H1 (cell line): ENCODE data around the gene APH1B. TPM values are rescaled to one million over a fixed set of nuclear protein-coding genes. Genes with fewer than 3 reads are reported as not detected.

Experiments used
- CTCF ChIA-PET: fragments of 300-600 bp; sonication (Branson Sonifier 250); formaldehyde crosslinking; loops from one replicate; lab custom pipeline; 2021; ENCODE audit not compliant: partially characterized antibody; lab: Charles Lee
- POLR2A ChIA-PET: fragments of 300-600 bp; sonication (Branson Sonifier 250); formaldehyde crosslinking; loops from one replicate; lab custom pipeline; 2021; ENCODE audit warnings: inconsistent platforms; ENCODE audit not compliant: partially characterized antibody; lab: Charles Lee
- DNase-seq, 2 experiments: peaks; one replicate each; pipeline versions ENCODE4 v3.0.0 to v3.0.0-alpha.2; 2010 to 2022; ENCODE audit warnings: low spot score in 2 of 2, low read depth in 1 of 2, mixed read lengths in 1 of 2
- FAIRE-seq: peaks from 2 replicates; lab custom pipeline; 2011; peaks lifted over from hg19 to GRCh38; lab: Jason Lieb, UNC
- H2AFZ ChIP-seq: 2 replicates; pipeline ENCODE4 v1.8.1; 2012; ENCODE audit warnings: low read length, inconsistent platforms
- H2AK5ac ChIP-seq: 2 replicates; pipeline ENCODE4 v1.6.1; 2013; ENCODE audit warnings: low read depth, low read length
- H2BK120ac ChIP-seq: replicated peaks from 2 replicates; pipeline ENCODE3; 2013; ENCODE audit warnings: low read depth, low read length, inconsistent platforms
- H2BK12ac ChIP-seq: 2 replicates; pipeline ENCODE4 v1.6.1; 2013; ENCODE audit warnings: low read depth, low read length
- H2BK15ac ChIP-seq: 2 replicates; pipeline ENCODE4 v1.6.1; 2013; ENCODE audit warnings: low read length
- H2BK20ac ChIP-seq: 2 replicates; pipeline ENCODE4 v1.6.1; 2013; ENCODE audit warnings: low read length
- H2BK5ac ChIP-seq: 2 replicates; pipeline ENCODE4 v1.6.1; 2013; ENCODE audit warnings: low read depth, low read length
- H3K14ac ChIP-seq: 2 replicates; pipeline ENCODE4 v1.6.1; 2013; ENCODE audit warnings: inconsistent platforms; ENCODE audit not compliant: insufficient read length
- H3K18ac ChIP-seq: 2 replicates; pipeline ENCODE4 v1.6.1; 2013; ENCODE audit warnings: low read length; ENCODE audit errors: extremely low read depth
- H3K23ac ChIP-seq: 2 replicates; pipeline ENCODE4 v1.6.1; 2013; ENCODE audit warnings: inconsistent platforms; ENCODE audit not compliant: insufficient read length
- H3K23me2 ChIP-seq: 2 replicates; pipeline ENCODE4 v1.6.1; 2013; ENCODE audit warnings: low read depth, low read length
- H3K27ac ChIP-seq: 2 replicates; pipeline ENCODE4 v1.6.1; 2011; ENCODE audit warnings: low read depth, low read length, inconsistent platforms
- H3K27me3 ChIP-seq, 4 experiments: replicated peaks in 1 of 4; 1 replicate in 1 of 4; 2 replicates in 3 of 4; pipeline versions ENCODE4 v1.6.1 to v1.8.1; 2011 to 2013; ENCODE audit warnings: low read length in 3 of 4, mild to moderate bottlenecking in 3 of 4, inconsistent platforms in 2 of 4, mixed read lengths in 2 of 4, moderate library complexity in 1 of 4; ENCODE audit not compliant: control insufficient read depth in 3 of 4, insufficient read depth in 3 of 4; ENCODE audit errors: extremely low read depth in 1 of 4
- H3K36me3 ChIP-seq, 4 experiments: 2 replicates each; pipeline versions ENCODE4 v1.6.1 to v1.8.1; 2011 to 2013; ENCODE audit warnings: mild to moderate bottlenecking in 4 of 4, low read length in 3 of 4, moderate library complexity in 2 of 4, control low read depth in 1 of 4, inconsistent platforms in 1 of 4; ENCODE audit not compliant: insufficient read depth in 4 of 4, control insufficient read depth in 2 of 4
- H3K4ac ChIP-seq: replicated peaks from 2 replicates; pipeline ENCODE3; 2013; ENCODE audit warnings: low read length, low read depth, mixed read lengths, inconsistent platforms; ENCODE audit not compliant: insufficient read length
- H3K4me1 ChIP-seq, 4 experiments: replicated peaks in 1 of 4; 1 replicate in 1 of 4; 2 replicates in 3 of 4; pipeline versions ENCODE4 v1.6.1 to v1.8.1; 2011 to 2013; ENCODE audit warnings: low read length in 3 of 4, inconsistent platforms in 2 of 4, mixed read lengths in 1 of 4; ENCODE audit not compliant: insufficient read depth in 4 of 4, control insufficient read depth in 3 of 4
- H3K4me2 ChIP-seq, 2 experiments: 2 replicates each; pipeline versions ENCODE4 v1.6.1 to v1.8.1; 2011 to 2013; ENCODE audit warnings: low read depth in 2 of 2, low read length in 2 of 2, control low read depth in 1 of 2, inconsistent platforms in 1 of 2, mild to moderate bottlenecking in 1 of 2; ENCODE audit not compliant: insufficient read depth in 1 of 2
- H3K4me3 ChIP-seq, 4 experiments: fragments of 200-600, 300-600 bp in 1 of 4; sonication (generic), shearing (Covaris generic), sonication (Bioruptor Twin) in 1 of 4; 2 replicates each; pipeline versions ENCODE4 v1.5.1 to v1.8.1; 2011 to 2016; ENCODE audit warnings: low read length in 4 of 4, low read depth in 3 of 4, control low read depth in 2 of 4, inconsistent platforms in 2 of 4, mild to moderate bottlenecking in 2 of 4, mixed read lengths in 1 of 4, moderate library complexity in 1 of 4; ENCODE audit not compliant: insufficient read depth in 2 of 4; ENCODE audit errors: extremely low read depth in 1 of 4
- H3K56ac ChIP-seq: replicated peaks from 2 replicates; pipeline ENCODE3; 2013; ENCODE audit warnings: low read depth, mild to moderate bottlenecking, mixed read lengths, low read length, inconsistent platforms; ENCODE audit not compliant: insufficient read length
- H3K79me1 ChIP-seq: 2 replicates; pipeline ENCODE4 v1.6.1; 2013; ENCODE audit warnings: low read depth, low read length, control low read depth
- H3K79me2 ChIP-seq, 2 experiments: 2 replicates each; pipeline versions ENCODE4 v1.6.1 to v1.8.1; 2012 to 2013; ENCODE audit warnings: low read length in 2 of 2, mild to moderate bottlenecking in 2 of 2, inconsistent platforms in 1 of 2; ENCODE audit not compliant: insufficient read depth in 2 of 2, control insufficient read depth in 1 of 2
- H3K9ac ChIP-seq, 4 experiments: replicated peaks in 1 of 4; 1 replicate in 1 of 4; 2 replicates in 3 of 4; pipeline versions ENCODE4 v1.6.1 to v1.8.1; 2011 to 2013; ENCODE audit warnings: low read depth in 3 of 4, low read length in 3 of 4, control low read depth in 2 of 4, mild to moderate bottlenecking in 2 of 4, moderate library complexity in 2 of 4, inconsistent platforms in 1 of 4; ENCODE audit errors: extremely low read depth in 1 of 4
- H3K9me3 ChIP-seq, 2 experiments: 2 replicates each; pipeline versions ENCODE4 v1.6.1 to v1.8.1; 2012 to 2013; ENCODE audit warnings: mild to moderate bottlenecking in 2 of 2, moderate library complexity in 2 of 2, control low read depth in 1 of 2, inconsistent platforms in 1 of 2, low read depth in 1 of 2, low read length in 1 of 2, mixed read lengths in 1 of 2; ENCODE audit not compliant: insufficient read depth in 2 of 2
- H4K20me1 ChIP-seq, 2 experiments: replicated peaks in 1 of 2; 2 replicates each; pipeline versions ENCODE3 to v1.8.1; 2011 to 2013; ENCODE audit warnings: inconsistent platforms in 2 of 2, low read length in 2 of 2, mild to moderate bottlenecking in 1 of 2; ENCODE audit not compliant: insufficient read depth in 2 of 2, control insufficient read depth in 1 of 2
- H4K5ac ChIP-seq: 2 replicates; pipeline ENCODE4 v1.6.1; 2013; ENCODE audit warnings: low read length, low read depth, mixed read lengths, inconsistent platforms; ENCODE audit not compliant: insufficient read length
- H4K8ac ChIP-seq: 2 replicates; pipeline ENCODE4 v1.8.0; 2013; ENCODE audit warnings: mild to moderate bottlenecking, moderate library complexity, low read length, inconsistent platforms; ENCODE audit not compliant: insufficient read depth; ENCODE audit errors: extremely low read depth
- H4K91ac ChIP-seq: replicated peaks from 2 replicates; pipeline ENCODE3; 2013; ENCODE audit warnings: low read length, mixed read lengths, inconsistent platforms; ENCODE audit not compliant: insufficient read length
- BCL11A ChIP-seq, 2 experiments: IDR thresholded peaks; one replicate each; pipeline ENCODE4 v1.6.1; 2011; ENCODE audit warnings: low read depth in 2 of 2, low read length in 2 of 2, mild to moderate bottlenecking in 2 of 2
- CHD2 ChIP-seq: IDR thresholded peaks from 2 replicates; pipeline ENCODE4 v1.6.1; 2012; ENCODE audit warnings: low read length, improper control_type of control experiment
- CTBP2 ChIP-seq: IDR thresholded peaks from 2 replicates; pipeline ENCODE4 v1.7.0; 2011; ENCODE audit warnings: borderline replicate concordance, mild to moderate bottlenecking, moderate library complexity, mixed read lengths, low read length; ENCODE audit not compliant: insufficient read depth, insufficient read length
- EZH2 ChIP-seq: fragments of 200-600 bp; sonication (generic); IDR thresholded peaks from 2 replicates; pipeline ENCODE4 v1.7.1; 2012; ENCODE audit warnings: low read depth, mild to moderate bottlenecking, moderate library complexity, low read length, inconsistent platforms; ENCODE audit not compliant: severe bottlenecking
- GABPA ChIP-seq: IDR thresholded peaks from 2 replicates; pipeline ENCODE4 v1.6.1; 2011; ENCODE audit warnings: mild to moderate bottlenecking, low read length, moderate library complexity, borderline replicate concordance; ENCODE audit not compliant: insufficient read depth
- JUN ChIP-seq: IDR thresholded peaks from 2 replicates; pipeline ENCODE4 v1.6.1; 2011; ENCODE audit warnings: low read depth, mild to moderate bottlenecking, improper control_type of control experiment, low read length
- POLR2AphosphoS5 ChIP-seq: IDR thresholded peaks from 2 replicates; pipeline ENCODE4 v1.6.1; 2011; ENCODE audit warnings: low read depth, low read length
- RFX5 ChIP-seq: IDR thresholded peaks from 2 replicates; pipeline ENCODE4 v1.6.1; 2011; ENCODE audit warnings: low read depth, low read length, improper control_type of control experiment, borderline replicate concordance
- SAP30 ChIP-seq: fragments of 300-600 bp; sonication (generic); IDR thresholded peaks from 2 replicates; pipeline ENCODE4 v1.7.1; 2012; ENCODE audit warnings: low read length, moderate library complexity, mild to moderate bottlenecking, inconsistent platforms; ENCODE audit not compliant: insufficient read depth, insufficient replicate concordance
- SP2 ChIP-seq: IDR thresholded peaks from 2 replicates; pipeline ENCODE4 v1.6.1; 2012; ENCODE audit warnings: mild to moderate bottlenecking, low read length, inconsistent platforms
- TCF12 ChIP-seq: IDR thresholded peaks from 2 replicates; pipeline ENCODE4 v1.6.1; 2011; ENCODE audit warnings: low read depth, mild to moderate bottlenecking, low read length
- WGBS, 2 experiments: shearing (Covaris generic) in 1 of 2; methylation state at CpG; one replicate each; pipeline versions ENCODE4 v1.1.6 to v1.1.7; 2013 to 2015; ENCODE audit warnings: low lambda C conversion rate in 2 of 2, mixed read lengths in 2 of 2, inconsistent platforms in 1 of 2, low coverage in 1 of 2, missing lambda C conversion rate in 1 of 2; ENCODE audit not compliant: insufficient replicate concordance in 2 of 2, insufficient coverage in 1 of 2, insufficient read length in 1 of 2; ENCODE audit errors: extremely low coverage in 1 of 2, missing lambda C conversion rate in 1 of 2; 5-methylcytosine and 5-hydroxymethylcytosine counted together
- polyA plus RNA-seq, 7 experiments: library from polyadenylated mRNA; depleted of rRNA in 3 of 7; stranded (reverse) in 5 of 7; unstranded in 2 of 7; fragments of >200 nt in 5 of 7; fragments of 200-250 nt in 2 of 7; gene quantifications; 1 replicate in 5 of 7; 2 replicates in 1 of 7; 4 replicates in 1 of 7; pipeline versions ENCODE4 v1.2.1 to v1.2.3, GENCODE V29; 2011 to 2013; ENCODE audit warnings: missing spikeins in 2 of 7, mixed read lengths in 2 of 7
- total RNA-seq: library from RNA; stranded (reverse); fragmentation: NEBNext Ultra II Directional; extraction: Animal tissue kit (Norgen Biotek cat#: 25700); gene quantifications from 2 replicates; pipeline ENCODE4 v1.2.1, GENCODE V29; 2021
- TF ChIP-seq, protein P1 (sequence below): IDR thresholded peaks from 2 replicates; pipeline ENCODE4 v1.6.1; 2011; ENCODE audit warnings: low read length, improper control_type of control experiment

APH1B gene
- total and polyA plus RNA-seq, 2 of the 8 experiments (the other 6 are each of a cell fraction or from before 2014, with no cell fraction given), result 11.5 to 22.9 TPM

DNA sequence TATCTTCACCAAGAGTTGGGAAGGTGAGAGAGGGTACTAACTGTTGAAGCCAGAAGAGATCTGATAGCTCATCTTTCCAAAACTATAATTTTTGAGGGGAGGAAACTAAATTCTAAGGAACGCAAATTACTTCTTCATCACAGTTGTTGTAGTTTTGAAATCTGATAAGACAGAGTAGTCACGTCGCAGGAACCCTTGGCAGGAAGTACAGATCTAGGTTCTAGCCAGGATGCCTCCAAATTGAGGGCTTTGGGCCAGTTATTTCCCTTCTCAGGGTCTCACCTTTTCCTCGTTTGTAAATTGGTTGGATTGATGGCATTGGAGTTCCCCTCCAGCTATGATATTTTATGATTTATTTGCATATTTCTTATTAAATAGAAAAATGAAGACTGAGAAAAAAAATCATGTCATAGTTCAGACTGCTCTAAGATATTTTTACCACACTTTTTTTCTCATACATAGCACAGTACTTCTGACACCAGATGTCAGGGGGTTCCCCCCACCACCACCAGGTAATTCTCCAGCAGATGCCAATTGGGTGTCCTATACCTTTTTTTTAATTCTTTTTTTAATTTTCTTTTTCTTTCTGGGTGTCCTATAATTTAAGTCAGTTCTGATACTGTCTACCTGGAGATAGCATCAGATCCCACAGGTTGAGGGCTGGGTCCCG, 32.3 kb upstream of the APH1B start:
- no peak overlapping the region for H2BK5ac ChIP-seq
- H2AK5ac ChIP-seq, result no peak overlapping the region
- CTCF ChIA-PET, result interaction anchor here (1.7 to 2.3 kb wide), 4 partner anchors 10 to 192 kb away, joined by 4 to 6 read pairs (median 4); no protein-coding TSS in a partner anchor
- no peak overlapping the region for H4K91ac ChIP-seq
- FAIRE-seq (no peak), DNase-seq (no peak)
- H3K23ac ChIP-seq, result no peak overlapping the region
- 94% methylated on average over 5 of the region's 5 CpGs; no CpG with 5 or more reads in 1 of the 2 experiments for WGBS, 2 experiments
- no peak overlapping the region for H2BK20ac ChIP-seq
- no peak overlapping the region for H3K9ac ChIP-seq
- H4K20me1 ChIP-seq, result no peaks in the 10 kb centered on the region
- no peak overlapping the region for H3K4me3 ChIP-seq
- H3K4ac ChIP-seq, result no peak overlapping the region
- H3K36me3 ChIP-seq, result peaks cover 0 to 17% (median 7%) of the 10 kb centered on the region in 4 experiments; a peak in 2 of 8 replicates
- H3K9me3 ChIP-seq, result peaks cover 5 to 6% of the 10 kb centered on the region in 2 experiments; a peak in 2 of 4 replicates
- no peaks in the 10 kb centered on the region for H3K79me1 ChIP-seq
- H3K18ac ChIP-seq, result no peak overlapping the region
- no peaks in the 10 kb centered on the region for H3K27me3 ChIP-seq
- no peak overlapping the region for H3K27ac ChIP-seq
- no peak overlapping the region for H2BK12ac ChIP-seq
- no peaks in the 10 kb centered on the region for H3K4me1 ChIP-seq
- no peak overlapping the region for H2BK120ac ChIP-seq
- H4K8ac ChIP-seq, result no peak overlapping the region
- no peak overlapping the region for H2AFZ ChIP-seq
- H3K79me2 ChIP-seq, result no peaks in the 10 kb centered on the region
- POLR2A ChIA-PET, result interaction anchor here (2.8 kb wide), 1 partner anchor 10 kb away, joined by 11 read pairs; no protein-coding TSS in a partner anchor
- no peaks in the 10 kb centered on the region for H3K23me2 ChIP-seq
- no peak overlapping the region for H2BK15ac ChIP-seq
- H3K56ac ChIP-seq, result no peak overlapping the region
- no peak overlapping the region for H4K5ac ChIP-seq
- H3K4me2 ChIP-seq, result no peak overlapping the region
- no peak overlapping the region for H3K14ac ChIP-seq
- TF ChIP-seq SAP30, result no peak
- no peak for TF ChIP-seq CTBP2
- TF ChIP-seq EZH2, result no peak
- no peak for TF ChIP-seq POLR2AphosphoS5
- no peak for TF ChIP-seq JUN
- TF ChIP-seq, protein P1, sequence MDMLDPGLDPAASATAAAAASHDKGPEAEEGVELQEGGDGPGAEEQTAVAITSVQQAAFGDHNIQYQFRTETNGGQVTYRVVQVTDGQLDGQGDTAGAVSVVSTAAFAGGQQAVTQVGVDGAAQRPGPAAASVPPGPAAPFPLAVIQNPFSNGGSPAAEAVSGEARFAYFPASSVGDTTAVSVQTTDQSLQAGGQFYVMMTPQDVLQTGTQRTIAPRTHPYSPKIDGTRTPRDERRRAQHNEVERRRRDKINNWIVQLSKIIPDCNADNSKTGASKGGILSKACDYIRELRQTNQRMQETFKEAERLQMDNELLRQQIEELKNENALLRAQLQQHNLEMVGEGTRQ, result no peak
- no peak for TF ChIP-seq TCF12
- TF ChIP-seq SP2, result no peak
- TF ChIP-seq RFX5, result no peak
- no peak for TF ChIP-seq BCL11A (IDR thresholded peaks at IDR 0.05; ENCODE audit: low read depth in 2 of 2, low read length in 2 of 2)
- no peak for TF ChIP-seq CHD2
- TF ChIP-seq GABPA, result no peak
